Stimulated activated naive CD8-positive, alpha-beta T cell treated with anti-CD3 and anti-CD28 coated beads, Interleukin-15, Interleukin-2, amounts not matched to agents 100 ng/mL and 50 ng/mL, for 24 hours (primary cell): ENCODE measurements around the gene SNAPC5.

Experiments
- H3K27ac Mint-ChIP-seq: one replicate; pipeline ENCODE4 v1.8.0; 2021; ENCODE audit warnings: mild to moderate bottlenecking, mixed read lengths
- H3K27me3 Mint-ChIP-seq: one replicate; pipeline ENCODE4 v1.8.0; 2021; ENCODE audit warnings: mixed read lengths
- H3K36me3 Mint-ChIP-seq: one replicate; pipeline ENCODE4 v1.8.0; 2021; ENCODE audit warnings: low read depth, mixed read lengths
- H3K4me1 Mint-ChIP-seq: one replicate; pipeline ENCODE4 v1.8.0; 2021; ENCODE audit warnings: low read depth, mixed read lengths
- H3K4me3 Mint-ChIP-seq: one replicate; pipeline ENCODE4 v1.8.0; 2021; ENCODE audit warnings: mild to moderate bottlenecking, mixed read lengths
- H3K9me3 Mint-ChIP-seq: one replicate; pipeline ENCODE4 v1.8.0; 2021; ENCODE audit warnings: mixed read lengths

The SNAPC5 gene

DNA sequence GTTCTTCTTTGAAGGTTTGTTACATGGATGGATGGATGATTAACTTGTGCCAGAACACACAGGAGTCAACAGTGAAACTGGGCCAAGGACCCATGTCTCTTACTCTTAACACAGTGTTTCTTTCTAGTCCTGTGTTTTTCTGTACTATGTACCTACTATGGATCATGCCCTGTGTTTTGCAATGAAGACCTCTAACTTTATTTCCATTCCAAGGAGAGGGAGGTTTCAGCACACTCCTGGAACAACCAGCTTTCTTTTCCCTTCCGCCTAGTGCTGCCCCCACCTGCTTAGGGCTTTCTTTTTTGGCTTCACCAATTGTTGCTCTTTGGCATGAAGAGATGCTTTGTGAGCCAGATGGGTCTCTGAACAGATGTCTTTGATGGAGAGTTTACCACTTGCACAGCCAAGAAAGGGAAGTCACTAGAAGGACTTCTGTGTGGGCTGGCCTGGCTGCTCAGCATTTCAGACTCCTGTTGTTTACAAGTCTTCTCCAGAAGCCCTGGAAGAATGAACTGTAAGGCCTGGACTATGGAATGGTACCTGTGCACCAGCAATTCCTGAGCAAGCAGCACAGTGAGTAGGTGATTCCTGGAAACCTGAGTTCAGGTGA, 44.5 kb downstream of the SNAPC5 start:
- no peaks in the 10 kb centered on the region for H3K27me3 Mint-ChIP-seq
- H3K4me1 Mint-ChIP-seq, result peaks cover 7% of the 10 kb centered on the region
- no peak overlapping the region for H3K27ac Mint-ChIP-seq
- peaks cover 47% of the 10 kb centered on the region for H3K36me3 Mint-ChIP-seq
- no peak overlapping the region for H3K4me3 Mint-ChIP-seq
- no peaks in the 10 kb centered on the region for H3K9me3 Mint-ChIP-seq

DNA sequence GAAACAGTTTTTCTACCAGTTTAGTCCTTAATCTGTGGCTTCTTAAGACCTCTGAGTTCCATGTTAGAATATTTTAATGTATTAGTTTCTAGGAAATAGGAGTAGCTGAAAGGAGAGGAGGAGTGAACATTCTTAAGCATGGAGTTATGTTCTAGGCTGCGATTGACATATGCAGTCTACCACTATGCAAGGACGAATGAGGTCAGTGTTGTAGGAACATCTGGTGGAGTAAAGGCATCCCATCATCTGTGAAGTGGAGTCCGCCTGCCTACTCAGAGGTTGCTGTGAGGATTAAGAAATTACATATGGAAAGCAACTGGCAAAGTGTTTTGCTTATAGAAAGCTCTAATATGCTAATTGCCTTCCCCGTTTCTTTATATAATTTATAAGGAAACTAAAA, 45.1 kb downstream of the SNAPC5 start:
- Mint-ChIP-seq H3K36me3 (peaks cover 53% of the 10 kb centered on the region), H3K9me3 (no peaks in the 10 kb centered on the region), H3K27me3 (no peaks in the 10 kb centered on the region), H3K27ac (no peak overlapping the region), H3K4me3 (no peak overlapping the region), H3K4me1 (peaks cover 7% of the 10 kb centered on the region)
